Gastroesophageal sphincter (tissue), 4 donors: ENCODE measurements around the gene SETX. TPM values are rescaled to one million over a fixed set of nuclear protein-coding genes. Genes with fewer than 3 reads are reported as not detected.

ENCODE experiments used
- ATAC-seq: fragments of 150-250 bp; one replicate; pipeline ENCODE4 v1.9.1; 2016; ENCODE audit warnings: mild to moderate bottlenecking, moderate library complexity
- H3K27ac ChIP-seq, 4 donors: fragments of 200-600 bp; sonication (generic) in 3 of 4; 1 replicate in 3 of 4; 2 replicates in 1 of 4; pipeline ENCODE4 v1.5.1; 2016 to 2019
- H3K27me3 ChIP-seq: fragments of 200-600 bp; sonication (generic); one replicate; pipeline ENCODE4 v1.5.1; 2019
- H3K36me3 ChIP-seq, 2 donors: fragments of 200-600 bp; sonication (generic); one replicate each; pipeline ENCODE4 v1.5.1; 2019; ENCODE audit warnings: control low read depth in 1 of 2
- H3K4me1 ChIP-seq, 3 donors: fragments of 200-600 bp; sonication (generic); 1 replicate in 2 of 3; 2 replicates in 1 of 3; pipeline ENCODE4 v1.5.1; 2016 to 2019; ENCODE audit warnings: control low read depth in 2 of 3
- H3K4me3 ChIP-seq, 2 donors: fragments of 200-600 bp; sonication (generic); one replicate each; pipeline ENCODE4 v1.5.1; 2019; ENCODE audit warnings: mild to moderate bottlenecking in 1 of 2, moderate library complexity in 1 of 2
- H3K9me3 ChIP-seq, 3 donors: fragments of 200-600 bp; sonication (generic); one replicate each; pipeline ENCODE4 v1.5.1; 2017 to 2019; ENCODE audit warnings: control low read depth in 2 of 3
- EP300 ChIP-seq: sonication (generic); formaldehyde crosslinking; IDR thresholded peaks from one replicate; pipeline ENCODE4 v1.6.1; 2017; ENCODE audit warnings: antibody characterized with exemption, mild to moderate bottlenecking
- POLR2A ChIP-seq, 2 donors: fragments of 450-650 bp; IDR thresholded peaks; one replicate each; pipeline ENCODE4 v1.6.1; 2017; ENCODE audit warnings: antibody characterized with exemption in 2 of 2, mild to moderate bottlenecking in 2 of 2, moderate library complexity in 1 of 2
- POLR2AphosphoS5 ChIP-seq: sonication (generic); formaldehyde crosslinking; IDR thresholded peaks from one replicate; pipeline ENCODE4 v1.6.1; 2017; ENCODE audit warnings: antibody characterized with exemption
- WGBS, 2 donors: methylation state at CpG; one replicate each; pipeline ENCODE4 v1.1.5; 2018; ENCODE audit warnings: low coverage in 1 of 2; 5-methylcytosine and 5-hydroxymethylcytosine counted together
- total RNA-seq, 4 donors: library from RNA; depleted of rRNA; stranded (reverse); fragments of >200 nt; gene quantifications; one replicate each; pipeline ENCODE4 v1.1.0, GENCODE V29; 2016
- TF ChIP-seq, protein P1 (sequence below), 4 experiments: fragments of 200-600 bp in 2 of 4; fragments of 450-650 bp in 2 of 4; sonication (generic) in 1 of 4; IDR thresholded peaks; one replicate each; pipeline ENCODE4 v1.5.1; 2017 to 2019; ENCODE audit warnings: antibody characterized with exemption in 4 of 4, mild to moderate bottlenecking in 2 of 4, moderate library complexity in 2 of 4

Gene SETX
- total RNA-seq, 4 donors from 2014 or later: 45.7 to 67.1 (median 53.5) TPM

DNA sequence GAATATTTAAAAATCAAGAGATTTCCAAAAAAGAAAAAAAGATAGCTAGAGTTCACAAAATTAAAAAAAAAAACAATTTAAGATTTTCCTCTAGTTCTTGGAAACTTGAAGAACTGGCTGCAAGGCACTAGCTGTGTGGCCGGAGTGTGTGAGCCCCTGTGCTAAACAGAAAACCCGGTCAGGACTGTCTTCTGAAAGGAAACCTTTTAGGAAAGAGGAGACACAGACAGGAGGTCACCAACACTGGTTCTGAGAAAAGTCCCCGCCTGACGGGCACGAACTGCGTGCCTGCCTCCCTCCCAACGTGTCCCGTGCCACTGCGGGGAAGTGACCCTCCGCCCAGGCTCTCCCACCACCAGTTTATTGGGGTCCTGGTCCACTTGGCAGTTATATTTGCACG lies 36.7 kb upstream of the SETX start:
- no peaks in the 10 kb centered on the region for H3K9me3 ChIP-seq
- no peak overlapping the region for H3K27ac ChIP-seq
- TF ChIP-seq EP300: no peak
- no peak for TF ChIP-seq POLR2A (IDR thresholded peaks at IDR 0.05)
- TF ChIP-seq, protein P1, sequence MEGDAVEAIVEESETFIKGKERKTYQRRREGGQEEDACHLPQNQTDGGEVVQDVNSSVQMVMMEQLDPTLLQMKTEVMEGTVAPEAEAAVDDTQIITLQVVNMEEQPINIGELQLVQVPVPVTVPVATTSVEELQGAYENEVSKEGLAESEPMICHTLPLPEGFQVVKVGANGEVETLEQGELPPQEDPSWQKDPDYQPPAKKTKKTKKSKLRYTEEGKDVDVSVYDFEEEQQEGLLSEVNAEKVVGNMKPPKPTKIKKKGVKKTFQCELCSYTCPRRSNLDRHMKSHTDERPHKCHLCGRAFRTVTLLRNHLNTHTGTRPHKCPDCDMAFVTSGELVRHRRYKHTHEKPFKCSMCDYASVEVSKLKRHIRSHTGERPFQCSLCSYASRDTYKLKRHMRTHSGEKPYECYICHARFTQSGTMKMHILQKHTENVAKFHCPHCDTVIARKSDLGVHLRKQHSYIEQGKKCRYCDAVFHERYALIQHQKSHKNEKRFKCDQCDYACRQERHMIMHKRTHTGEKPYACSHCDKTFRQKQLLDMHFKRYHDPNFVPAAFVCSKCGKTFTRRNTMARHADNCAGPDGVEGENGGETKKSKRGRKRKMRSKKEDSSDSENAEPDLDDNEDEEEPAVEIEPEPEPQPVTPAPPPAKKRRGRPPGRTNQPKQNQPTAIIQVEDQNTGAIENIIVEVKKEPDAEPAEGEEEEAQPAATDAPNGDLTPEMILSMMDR (IDR thresholded peaks at IDR 0.05): no peak
- no peak for TF ChIP-seq POLR2AphosphoS5
- no peak overlapping the region for H3K4me3 ChIP-seq
- no peaks in the 10 kb centered on the region for H3K4me1 ChIP-seq
- ATAC-seq: no peak
- WGBS, 2 donors: 76 to 80% methylated on average over 2 to 4 of the region's 11 CpGs
- H3K27me3 ChIP-seq: no peaks in the 10 kb centered on the region
- peaks cover 0 to 99% of the 10 kb centered on the region in 2 donors for H3K36me3 ChIP-seq

DNA sequence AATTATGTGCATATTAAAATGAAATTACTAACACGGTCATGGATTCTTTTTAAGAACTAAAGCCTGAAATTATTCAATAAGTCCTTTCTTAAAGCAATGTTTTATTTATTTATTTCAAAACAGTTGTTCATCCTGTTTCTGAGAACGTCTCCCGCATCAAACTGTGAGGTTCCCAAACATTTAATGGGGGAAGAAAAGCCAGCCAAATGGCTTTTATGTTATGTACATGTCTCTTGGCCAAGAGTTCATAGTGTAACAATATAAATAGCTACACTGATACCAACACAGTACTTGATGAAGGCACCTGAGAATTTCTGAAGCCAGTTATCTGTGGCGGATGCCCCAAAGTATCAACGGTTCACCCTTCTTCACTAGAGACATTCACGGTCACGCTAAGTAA lies 36.2 kb upstream of the SETX start:
- WGBS, 2 donors: 71 to 81% methylated on average over 7 of the region's 7 CpGs
- H3K4me1 ChIP-seq: no peaks in the 10 kb centered on the region
- TF ChIP-seq EP300: no peak
- no peak for TF ChIP-seq POLR2A (IDR thresholded peaks at IDR 0.05)
- TF ChIP-seq, protein P1 (IDR thresholded peaks at IDR 0.05): no peak
- TF ChIP-seq POLR2AphosphoS5: no peak
- H3K27ac ChIP-seq: no peak overlapping the region
- H3K27me3 ChIP-seq: no peaks in the 10 kb centered on the region
- ATAC-seq: no peak
- no peaks in the 10 kb centered on the region for H3K9me3 ChIP-seq
- peaks cover 0 to 99% of the 10 kb centered on the region in 2 donors for H3K36me3 ChIP-seq
- no peak overlapping the region for H3K4me3 ChIP-seq

DNA sequence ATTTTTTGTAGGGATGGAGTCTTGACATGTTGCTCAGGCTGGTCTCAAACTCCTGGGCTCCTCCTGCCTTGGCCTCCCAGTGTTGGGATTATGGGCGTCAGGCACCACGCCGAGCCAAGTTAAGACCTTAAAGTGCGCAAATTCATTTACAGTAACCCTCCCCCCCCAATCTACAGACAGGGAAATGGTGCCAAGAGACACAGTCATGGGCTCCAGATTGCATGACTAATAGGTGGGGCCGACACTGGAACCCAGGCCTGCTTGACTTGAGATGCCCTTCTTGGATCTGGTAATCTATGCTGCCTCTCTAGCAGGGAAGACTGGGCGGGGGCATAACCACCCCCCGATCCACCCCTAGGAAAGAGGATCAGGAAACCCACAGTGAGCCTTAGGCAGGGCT lies 32.3 kb upstream of the SETX start:
- Histone ChIP-seq H3K36me3 (peaks cover 0 to 100% of the 10 kb centered on the region in 2 donors), H3K9me3 (no peaks in the 10 kb centered on the region), H3K4me1 (no peaks in the 10 kb centered on the region), H3K27ac (no peak overlapping the region), H3K27me3 (no peaks in the 10 kb centered on the region), H3K4me3 (no peak overlapping the region)
- ATAC-seq: no peak
- no peak for TF ChIP-seq EP300
- no peak for TF ChIP-seq POLR2A (IDR thresholded peaks at IDR 0.05)
- TF ChIP-seq, protein P1 (IDR thresholded peaks at IDR 0.05): no peak
- no peak for TF ChIP-seq POLR2AphosphoS5
- no CpG with 5 or more reads among the region's 7 CpGs for WGBS, 2 donors

DNA sequence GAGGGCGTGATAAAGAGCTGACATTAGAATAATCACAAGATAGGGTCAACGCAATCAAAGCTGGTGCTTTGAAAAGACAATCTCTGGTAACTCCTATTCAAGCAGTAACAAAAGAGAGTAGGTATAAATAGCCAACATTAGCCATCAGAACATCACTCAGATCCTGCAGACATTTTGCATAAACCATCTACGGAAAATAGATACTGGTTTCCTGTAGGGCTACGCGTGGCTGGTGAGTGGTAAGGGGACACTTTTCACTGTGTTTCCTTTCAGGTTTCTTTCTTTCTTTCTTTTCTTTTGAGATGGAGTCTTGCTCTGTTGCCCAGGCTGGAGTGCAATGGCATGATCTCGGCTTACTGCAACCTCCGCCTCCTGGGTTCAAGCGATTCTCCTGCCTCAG lies 29.6 kb upstream of the SETX start:
- no peak for TF ChIP-seq POLR2AphosphoS5
- TF ChIP-seq, protein P1 (IDR thresholded peaks at IDR 0.05): no peak
- TF ChIP-seq POLR2A (IDR thresholded peaks at IDR 0.05): no peak
- no peak for TF ChIP-seq EP300
- Histone ChIP-seq H3K4me3 (no peak overlapping the region), H3K36me3 (peaks cover 0 to 100% of the 10 kb centered on the region in 2 donors), H3K4me1 (no peaks in the 10 kb centered on the region), H3K9me3 (no peaks in the 10 kb centered on the region), H3K27ac (no peak overlapping the region), H3K27me3 (no peaks in the 10 kb centered on the region)
- 87 to 93% methylated on average over 6 to 8 of the region's 8 CpGs for WGBS, 2 donors
- no peak for ATAC-seq

DNA sequence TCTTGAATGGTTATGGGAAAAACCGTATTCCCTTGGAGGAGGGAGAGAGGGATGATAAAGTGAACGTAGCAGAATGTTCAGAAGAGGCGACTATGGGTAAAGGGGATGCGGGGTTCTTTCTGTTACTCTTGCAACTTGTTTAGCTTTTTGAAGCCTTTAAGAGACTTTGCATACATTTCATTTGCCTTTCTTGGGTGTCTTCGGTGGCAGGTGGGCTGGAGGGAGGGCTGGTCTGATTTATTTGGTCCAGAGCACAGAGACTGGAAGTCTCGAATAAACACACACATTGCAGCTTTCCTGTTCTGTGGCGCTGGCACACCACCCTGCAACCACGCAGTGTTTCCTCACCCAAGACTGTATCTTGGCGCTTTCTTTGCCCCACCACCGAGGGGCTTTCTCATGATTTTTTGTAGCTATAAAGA lies 28.7 kb upstream of the SETX start:
- Histone ChIP-seq H3K27me3 (no peaks in the 10 kb centered on the region), H3K9me3 (no peaks in the 10 kb centered on the region), H3K4me3 (no peak overlapping the region), H3K4me1 (no peaks in the 10 kb centered on the region), H3K27ac (no peak overlapping the region), H3K36me3 (peaks cover 0 to 100% of the 10 kb centered on the region in 2 donors)
- TF ChIP-seq, protein P1 (IDR thresholded peaks at IDR 0.05): no peak
- TF ChIP-seq POLR2AphosphoS5: no peak
- no peak for ATAC-seq
- WGBS, 2 donors: 77 to 96% methylated on average over 10 of the region's 10 CpGs
